Measurements from ENCODE around the gene TECR. TPM values are rescaled to one million over a fixed set of nuclear protein-coding genes. Genes with fewer than 3 reads are reported as not detected.

The TECR gene
- total RNA-seq, 4 donors from 2014 or later: 75.5 to 126 (median 99.0) TPM

GRCh38 chr19:14515501-14516047 is 13.8 kb upstream of the TECR start:
- Histone ChIP-seq H3K9me3 (no peaks in the 10 kb centered on the region), H3K4me3 (replicated peaks in 1 of 3) (no peak overlapping the region), H3K27me3 (no peaks in the 10 kb centered on the region), H3K4me1 (peaks cover 19 to 34% of the 10 kb centered on the region in 2 donors), H3K27ac (peak overlapping the region in 1 of 3 donors; percentile 100), H3K36me3 (peaks cover 17 to 23% of the 10 kb centered on the region in 2 donors)
- TF ChIP-seq POLR2A (IDR thresholded peaks at IDR 0.05) (no peak), CTCF (IDR thresholded peaks at IDR 0.05) (no peak)
- no peak for DNase-seq
- intact Hi-C loops (cut with DNase I): no loop called here
- WGBS, 2 donors: 70 to 78% methylated on average over 8 of the region's 8 CpGs

GRCh38 chr19:14516048-14516534 is 13.3 kb upstream of the TECR start:
- peak overlapping the region in 1 of 3 donors; percentile 100 for H3K27ac ChIP-seq
- intact Hi-C loops (cut with DNase I): no loop called here
- DNase-seq: no peak
- TF ChIP-seq CTCF (IDR thresholded peaks at IDR 0.05) (no peak), POLR2A (IDR thresholded peaks at IDR 0.05) (no peak)
- no peaks in the 10 kb centered on the region for H3K27me3 ChIP-seq
- H3K4me3 ChIP-seq (replicated peaks in 1 of 3): peak overlapping the region in 1 of 3 donors; percentile 99
- no peaks in the 10 kb centered on the region for H3K9me3 ChIP-seq
- WGBS, 2 donors: 76 to 83% methylated on average over 14 to 15 of the region's 15 CpGs
- H3K4me1 ChIP-seq: peaks cover 19 to 34% of the 10 kb centered on the region in 2 donors
- H3K36me3 ChIP-seq: peaks cover 17 to 23% of the 10 kb centered on the region in 2 donors

- no peak for TF ChIP-seq POLR2A (IDR thresholded peaks at IDR 0.05)
- no peak for TF ChIP-seq CTCF (IDR thresholded peaks at IDR 0.05)
- 18 to 31% methylated on average over 16 to 22 of the region's 22 CpGs for WGBS, 2 donors
- intact Hi-C loops (cut with DNase I): no loop called here
- Histone ChIP-seq H3K27ac (peak overlapping the region; percentile 99 to 100 (median 100)), H3K36me3 (peaks cover 17 to 23% of the 10 kb centered on the region in 2 donors), H3K9me3 (no peaks in the 10 kb centered on the region), H3K27me3 (no peaks in the 10 kb centered on the region), H3K4me3 (replicated peaks in 1 of 3) (peak overlapping the region in 2 of 3 donors; percentile 92 to 99), H3K4me1 (peaks cover 19 to 34% of the 10 kb centered on the region in 2 donors)
- DNase-seq: no peak
Observed at GRCh38 chr19:14516746-14517438, 12.5 kb upstream of the TECR start.

GRCh38 chr19:14517446-14517839 is 12.0 kb upstream of the TECR start:
- intact Hi-C loops (cut with DNase I): no loop called here
- TF ChIP-seq CTCF (IDR thresholded peaks at IDR 0.05) (no peak), POLR2A (IDR thresholded peaks at IDR 0.05) (no peak)
- 0 to 1% methylated on average over 10 to 24 of the region's 32 CpGs for WGBS, 2 donors

More at GRCh38 chr19:14517446-14517839, 12.0 kb upstream of the TECR start:
- Histone ChIP-seq H3K36me3 (peaks cover 17 to 23% of the 10 kb centered on the region in 2 donors), H3K9me3 (no peaks in the 10 kb centered on the region), H3K27ac (peak overlapping the region; percentile 99 to 100 (median 100)), H3K4me1 (peaks cover 19 to 34% of the 10 kb centered on the region in 2 donors), H3K4me3 (replicated peaks in 1 of 3) (peak overlapping the region; percentile 80 to 99 (median 92)), H3K27me3 (no peaks in the 10 kb centered on the region)
- DNase-seq: no peak

Data from thyroid gland (tissue), 4 donors.